Superior temporal gyrus (tissue), 1 donor: Measurements from ENCODE around the gene SORCS1.

Source experiments
- DNase-seq: peaks from one replicate; pipeline ENCODE4 v3.0.0-alpha.2; 2016; ENCODE audit errors: extremely low spot score

The SORCS1 gene

DNA sequence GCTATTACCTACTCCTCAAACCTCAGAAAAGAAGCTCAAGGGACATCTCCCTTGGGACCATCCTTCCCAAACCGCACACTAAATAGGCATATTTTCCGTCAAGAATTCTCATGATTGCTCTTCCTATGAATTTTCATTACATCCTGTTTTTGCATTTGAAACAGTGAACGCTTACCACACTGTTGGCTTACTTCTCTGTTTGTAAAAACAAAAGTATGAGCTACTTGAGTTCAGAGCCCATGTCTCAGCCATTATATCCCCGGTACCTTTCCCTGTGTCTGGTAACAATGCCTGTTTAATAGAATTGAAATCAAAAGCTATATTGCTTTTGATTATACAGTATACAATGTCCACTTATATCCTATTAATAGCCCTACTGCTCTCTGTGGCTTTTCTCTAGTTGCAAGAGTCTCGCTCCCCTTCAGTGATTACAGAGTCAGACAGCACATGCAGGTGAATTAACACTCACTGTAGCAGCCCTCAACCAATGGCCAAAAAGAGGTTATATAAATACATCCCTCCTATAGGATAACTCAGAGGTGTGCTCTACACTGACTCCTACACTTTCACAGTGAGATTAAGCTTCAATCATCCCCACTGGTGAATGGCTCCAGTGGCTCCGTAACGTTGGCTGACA is 264.4 kb downstream of the SORCS1 start:
- no peak for DNase-seq

DNA sequence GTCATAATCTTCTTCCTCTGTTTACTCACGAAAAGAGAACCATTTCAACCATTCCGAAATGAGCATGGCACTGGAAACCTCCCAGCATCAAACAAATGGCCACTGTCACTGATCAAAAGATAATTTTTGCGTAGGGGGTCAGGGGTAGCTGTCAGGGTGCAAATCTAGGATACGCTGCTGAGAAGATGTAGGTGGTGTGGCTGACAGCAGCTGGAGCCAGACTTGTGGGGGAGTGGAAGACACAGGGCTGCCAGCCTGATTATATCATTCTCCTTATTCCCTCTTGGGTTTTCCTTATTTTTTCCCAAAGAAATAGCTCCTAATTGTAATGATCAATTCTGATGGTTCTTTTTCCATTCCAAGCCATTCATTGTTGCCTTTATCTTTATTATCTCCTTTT is 266.1 kb downstream of the SORCS1 start:
- peak; percentile 32 for DNase-seq

DNA sequence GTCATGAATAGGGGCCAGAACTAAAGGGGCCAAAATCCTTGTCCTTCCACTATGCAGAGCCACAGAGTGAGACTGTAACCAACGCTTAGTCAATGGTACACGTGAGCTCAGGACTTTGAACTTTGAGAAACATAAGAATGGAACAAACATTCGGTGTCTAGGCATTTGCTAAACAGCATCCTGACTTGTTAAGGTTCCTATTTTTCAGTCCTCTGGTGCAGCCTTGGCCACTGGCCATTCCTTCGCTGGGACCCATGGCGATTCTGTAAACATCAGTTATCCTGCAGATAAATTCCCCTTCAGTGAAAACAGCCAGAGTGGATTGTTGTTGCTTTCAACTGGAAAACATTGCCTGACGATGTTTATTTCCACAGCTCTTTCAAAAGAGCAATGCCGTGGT is 266.8 kb downstream of the SORCS1 start:
- no peak for DNase-seq

DNA sequence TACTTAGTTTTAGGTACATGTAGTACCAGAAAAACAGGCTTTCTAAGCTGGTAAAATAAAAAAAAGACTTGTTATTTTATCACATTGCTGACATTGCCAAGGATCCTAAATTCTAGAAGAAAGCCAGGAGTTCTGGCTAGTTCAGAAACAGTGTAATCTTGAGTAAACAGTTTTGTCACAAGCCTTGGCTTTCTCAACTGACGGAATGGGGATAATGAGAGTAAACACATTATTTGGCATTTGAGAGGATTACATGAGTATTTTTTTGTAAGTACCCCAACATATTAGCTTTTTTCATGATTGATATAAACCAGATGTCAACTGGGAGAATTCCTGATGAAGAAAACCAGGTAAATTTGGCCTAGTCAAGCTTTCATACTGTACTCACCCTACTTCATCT is 269.8 kb downstream of the SORCS1 start:
- DNase-seq = no peak

DNA sequence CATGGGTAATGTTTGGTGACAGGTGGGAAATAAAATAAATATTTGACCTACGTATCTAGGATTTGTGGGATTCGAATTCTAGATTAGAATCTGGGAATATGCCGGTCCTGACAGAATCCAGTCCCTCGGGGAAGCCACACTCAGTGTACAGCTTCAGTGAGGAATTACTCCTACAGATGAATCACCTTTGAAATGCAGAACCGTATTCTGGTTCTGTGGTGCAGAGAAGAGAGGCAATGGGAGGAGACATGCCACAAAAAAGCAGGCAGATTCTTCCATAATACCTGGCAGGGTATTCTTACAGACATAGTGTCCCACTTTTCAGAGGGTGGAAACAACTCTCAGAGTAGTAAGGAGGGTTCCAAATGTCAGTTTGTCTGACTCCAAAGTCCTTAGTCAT is 286.9 kb downstream of the SORCS1 start:
- no peak for DNase-seq

DNA sequence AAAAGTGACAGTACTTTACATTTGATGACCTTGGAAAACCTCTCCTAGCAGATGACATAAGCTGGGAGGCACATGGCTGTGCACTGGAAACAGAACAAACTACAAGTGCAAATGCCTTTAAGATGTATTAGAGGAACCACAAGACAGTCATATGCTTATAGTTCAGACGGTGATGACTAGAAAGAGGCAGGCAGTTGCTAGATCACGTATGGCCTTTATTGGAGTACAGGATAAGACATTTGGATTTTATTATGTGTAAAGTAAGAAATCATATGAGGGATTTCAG is 290.0 kb downstream of the SORCS1 start:
- no peak for DNase-seq

DNA sequence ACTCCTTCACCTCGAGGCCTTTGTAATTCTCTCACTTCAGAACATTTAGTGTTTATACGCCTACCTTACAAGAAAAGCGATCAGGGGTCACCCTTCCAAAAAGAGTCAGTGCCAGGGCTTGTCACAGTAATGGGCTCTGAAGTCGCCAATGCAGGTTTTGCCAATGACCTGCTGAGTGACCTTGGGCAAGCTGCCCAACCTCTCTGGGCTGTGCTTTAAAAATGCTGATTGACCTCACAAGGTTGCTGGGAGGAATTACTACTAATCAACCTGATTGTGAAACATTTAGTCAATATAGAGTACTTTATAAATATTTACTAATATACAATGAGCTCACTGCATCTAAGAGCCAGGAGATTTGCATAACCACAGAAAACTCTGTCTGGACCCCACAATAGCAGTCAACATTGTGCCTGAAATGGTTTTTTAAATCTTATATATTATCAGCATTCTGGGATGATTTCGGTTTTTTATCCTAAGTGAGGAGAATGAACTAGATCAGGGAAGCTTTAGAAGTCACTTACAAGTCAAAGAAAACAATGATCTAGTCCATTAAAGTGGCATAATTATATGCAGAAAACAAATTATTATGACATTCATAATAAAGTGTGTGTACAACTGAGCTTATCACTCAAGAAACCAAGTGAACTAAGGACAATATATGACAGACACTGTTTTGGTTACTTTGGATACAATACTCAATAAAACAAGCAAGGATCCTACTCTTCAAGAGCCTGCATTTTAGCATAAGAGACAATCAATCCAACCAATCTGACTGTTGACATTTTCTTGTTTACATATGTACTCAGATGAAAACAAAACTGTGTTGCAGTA is 290.5 kb downstream of the SORCS1 start:
- no peak for DNase-seq

DNA sequence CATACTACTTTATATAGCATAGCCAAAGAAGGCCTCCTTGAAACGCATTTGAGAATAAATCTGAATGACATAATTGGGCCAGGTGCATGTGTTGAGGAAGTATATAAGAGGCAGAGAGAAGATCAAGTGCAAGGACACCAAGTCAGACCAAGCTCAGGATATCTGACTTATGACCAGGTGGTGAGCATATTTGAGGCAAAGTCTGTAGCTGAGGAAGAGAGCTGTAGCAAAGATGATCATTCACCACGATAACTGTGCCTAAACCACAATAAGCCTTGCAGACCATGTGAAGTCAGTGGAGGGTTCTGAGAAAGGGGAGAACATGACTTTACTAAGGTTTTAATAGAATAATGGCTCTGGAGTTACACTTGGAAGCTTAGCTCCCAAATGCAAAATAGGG is 292.3 kb downstream of the SORCS1 start:
- DNase-seq = no peak

DNA sequence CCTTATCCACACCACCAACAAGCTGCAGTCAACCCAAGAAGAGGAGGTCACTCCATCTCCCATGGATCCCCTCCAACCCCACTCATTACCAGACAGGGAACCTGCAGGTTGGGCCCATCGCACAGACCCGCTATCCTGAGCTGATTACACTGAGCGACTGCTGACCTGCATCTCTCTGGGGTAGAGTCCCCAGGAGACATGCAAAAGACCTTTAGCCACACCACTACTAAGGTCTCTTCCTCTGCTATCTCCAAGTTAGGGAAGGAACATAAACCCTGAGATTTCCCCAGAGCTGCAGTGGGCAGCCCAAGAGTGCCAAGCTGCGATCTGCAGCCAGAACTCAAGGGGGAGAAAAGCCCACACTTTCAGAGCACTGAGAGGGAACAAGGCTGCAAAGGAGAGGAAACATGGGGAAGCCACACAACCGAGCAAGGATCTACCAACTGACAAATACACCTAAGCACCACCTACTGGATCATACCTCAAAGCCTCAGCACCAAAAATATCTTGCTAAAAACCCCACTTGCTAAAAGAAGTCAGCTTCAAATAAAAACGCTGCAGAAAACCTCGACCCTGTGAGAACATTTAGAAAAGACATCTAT is 298.2 kb downstream of the SORCS1 start:
- no peak for DNase-seq

DNA sequence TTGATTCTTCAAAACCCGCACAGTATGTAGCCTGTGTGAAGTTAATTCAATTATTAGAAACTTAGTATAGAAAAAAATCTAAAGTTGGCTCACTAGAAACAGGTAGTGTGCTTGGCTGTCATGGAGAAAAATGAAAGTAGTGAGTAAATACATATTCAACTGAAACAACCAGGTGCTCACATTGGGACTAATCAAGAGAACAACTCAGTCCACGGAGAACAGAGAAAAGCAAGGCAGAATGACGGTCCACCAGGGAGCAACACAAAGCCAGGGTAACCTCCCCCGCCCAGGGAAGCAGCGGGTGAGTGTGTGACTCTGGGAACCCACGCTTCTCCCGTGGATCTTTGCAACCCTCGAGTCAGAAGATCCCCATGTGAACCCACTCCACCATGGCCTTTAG is 300.5 kb downstream of the SORCS1 start:
- no peak for DNase-seq

DNA sequence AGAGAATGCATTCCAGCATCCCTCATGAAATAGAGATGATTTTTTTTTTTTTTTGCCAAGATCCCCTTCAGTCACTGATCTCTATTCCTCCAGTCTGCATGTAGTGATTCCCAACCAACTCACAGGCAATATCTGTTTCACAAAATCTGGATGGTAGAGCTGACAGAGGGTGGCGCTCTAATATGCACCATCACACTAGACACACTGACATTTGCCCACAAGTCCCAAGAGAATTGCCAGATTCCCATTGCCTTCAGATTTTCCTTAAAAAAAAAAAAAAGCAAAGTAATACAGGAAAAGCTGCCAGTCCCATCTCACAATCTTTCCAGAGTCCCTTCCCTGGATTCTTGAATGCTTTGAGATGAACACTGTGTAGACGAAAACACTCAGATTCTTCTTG is 301.0 kb downstream of the SORCS1 start:
- DNase-seq = no peak

DNA sequence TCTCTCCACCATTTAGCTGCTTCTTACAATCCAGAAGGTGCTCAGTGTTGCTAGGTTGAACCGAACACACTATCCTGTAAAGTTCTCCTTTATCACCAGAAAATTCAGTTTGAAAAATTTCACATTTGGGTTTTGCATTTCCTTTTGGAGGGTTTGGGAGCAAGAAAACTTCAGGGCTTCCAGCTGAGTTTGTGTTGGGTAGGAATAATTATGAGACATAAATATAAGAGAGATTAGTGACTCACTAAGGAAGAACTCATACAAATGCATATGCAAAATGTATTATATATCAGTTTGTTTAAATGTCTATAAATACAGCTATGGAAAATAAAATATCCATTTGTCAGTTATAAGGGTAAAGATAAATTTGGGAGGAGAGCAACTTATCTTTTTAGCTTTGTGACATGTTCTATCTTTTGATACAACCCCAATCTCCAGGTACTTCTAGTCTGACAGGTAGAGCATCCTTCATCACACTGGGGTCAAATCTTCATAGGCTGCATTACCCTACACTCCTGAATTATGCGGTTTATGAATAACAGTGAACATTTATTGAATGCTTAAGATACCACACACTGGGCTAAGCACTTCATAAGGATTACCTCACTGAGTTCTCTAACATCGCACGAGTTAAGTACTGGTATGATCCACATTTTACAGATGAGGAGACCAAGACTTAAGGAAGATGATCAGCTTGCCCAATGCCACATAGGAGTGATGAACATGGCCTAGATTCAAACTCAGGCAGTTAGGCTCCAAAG is 304.4 kb downstream of the SORCS1 start:
- no peak for DNase-seq

DNA sequence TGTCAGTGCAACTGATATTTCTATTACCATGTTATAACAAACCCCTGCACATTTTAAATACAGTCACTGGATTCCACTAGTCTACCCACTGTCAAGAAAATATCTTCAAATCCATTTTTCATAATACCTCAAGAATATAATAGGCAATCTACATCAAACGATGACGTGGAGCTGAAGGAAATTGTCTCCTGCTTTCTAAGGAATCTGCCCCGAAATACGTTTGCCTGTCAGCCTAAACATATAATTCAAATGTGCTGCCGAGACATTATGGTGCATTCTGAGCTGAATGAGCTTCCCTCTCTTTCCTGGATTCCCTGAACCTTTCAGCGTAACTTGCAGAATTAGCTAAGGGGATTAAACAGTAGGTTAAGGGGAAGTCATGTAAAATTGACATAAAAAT is 306.8 kb downstream of the SORCS1 start:
- no peak for DNase-seq

DNA sequence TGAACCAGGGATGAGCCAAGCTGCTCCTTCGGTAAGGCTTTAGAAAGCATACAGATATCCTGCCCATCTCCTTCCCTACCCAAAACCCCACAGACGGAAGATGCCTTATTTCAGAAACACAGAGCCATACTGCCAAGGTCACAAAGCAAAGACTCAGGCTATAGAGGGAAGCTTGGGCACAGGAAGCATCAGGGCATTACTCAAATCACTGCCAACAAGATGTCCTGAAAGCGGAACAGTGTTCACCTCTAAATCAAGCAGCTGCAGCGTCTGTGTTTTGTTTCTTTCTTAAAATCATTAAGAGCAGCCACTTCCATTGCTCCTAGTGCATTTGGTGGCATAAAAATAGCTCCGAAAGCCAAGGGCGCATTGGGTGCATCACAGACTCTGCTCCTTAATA is 307.3 kb downstream of the SORCS1 start:
- no peak for DNase-seq

DNA sequence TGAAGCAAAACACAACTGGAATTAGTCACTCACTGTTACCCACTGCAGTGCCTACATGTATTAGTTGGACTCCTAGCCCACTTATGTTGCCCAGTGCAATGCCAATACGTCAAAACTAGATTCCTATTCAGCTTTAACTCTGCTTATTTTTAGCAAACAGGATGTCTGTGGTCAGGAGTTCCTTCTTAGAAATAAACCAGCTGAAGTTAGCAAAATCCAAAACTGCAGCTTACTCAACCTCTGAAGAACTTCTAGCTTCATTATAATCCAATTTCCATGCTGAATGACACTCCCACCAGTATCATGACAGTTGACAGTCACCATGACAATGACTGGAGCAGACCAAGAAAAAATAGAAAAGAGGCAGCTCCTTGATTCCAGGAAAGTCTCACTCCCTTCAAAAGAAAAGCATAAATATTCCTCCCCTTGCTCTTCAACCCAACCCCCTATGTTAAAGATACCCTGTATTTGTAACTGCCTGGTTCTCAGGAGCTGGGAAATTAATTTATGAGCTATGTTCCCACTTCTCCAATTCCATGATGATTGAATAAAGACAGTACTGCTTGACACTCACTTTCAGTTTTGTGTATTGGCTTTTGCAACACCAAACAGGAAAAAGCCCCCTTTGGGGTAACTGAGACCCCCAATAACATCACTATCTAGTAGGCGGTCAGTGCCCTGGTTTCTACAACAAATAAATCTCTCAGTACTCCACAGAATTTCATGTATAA is 327.4 kb downstream of the SORCS1 start:
- no peak for DNase-seq

DNA sequence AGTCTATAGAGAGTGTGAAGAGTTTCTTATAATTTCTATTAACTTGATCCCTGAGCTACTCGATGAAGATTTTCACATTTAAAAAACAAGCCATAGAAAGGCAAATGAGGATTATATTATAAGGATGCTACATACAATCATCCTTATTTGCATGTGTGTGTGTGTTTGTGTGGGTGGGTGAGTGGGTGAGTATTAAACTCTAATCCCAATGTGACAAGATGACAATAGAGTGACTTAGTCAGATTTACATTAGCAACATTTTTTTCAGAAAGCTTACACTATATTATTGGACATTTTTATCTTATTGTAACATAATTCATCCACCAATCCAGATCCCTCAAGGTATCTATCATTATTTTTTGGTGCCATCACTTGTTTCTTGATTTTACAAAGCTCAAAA is 331.7 kb downstream of the SORCS1 start:
- DNase-seq = no peak

DNA sequence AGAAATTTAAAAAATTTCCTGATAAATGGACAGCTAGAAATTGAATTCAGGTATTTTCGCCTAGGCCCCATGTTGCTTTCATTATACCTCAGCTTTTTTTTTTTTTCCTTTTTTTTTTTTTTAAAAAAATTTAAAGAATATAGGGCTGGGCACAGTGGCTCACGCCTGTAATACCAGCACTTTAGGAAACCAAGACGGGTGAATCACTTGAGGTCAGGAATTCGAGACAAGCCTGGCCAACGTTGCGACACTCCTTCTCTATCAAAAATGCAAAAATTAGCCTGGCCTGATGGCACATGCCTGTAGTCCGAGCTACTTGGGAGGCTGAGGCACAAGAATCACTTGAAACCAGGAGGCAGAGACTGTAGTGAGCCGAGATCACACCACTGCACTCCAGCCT is 334.0 kb downstream of the SORCS1 start:
- no peak for DNase-seq

DNA sequence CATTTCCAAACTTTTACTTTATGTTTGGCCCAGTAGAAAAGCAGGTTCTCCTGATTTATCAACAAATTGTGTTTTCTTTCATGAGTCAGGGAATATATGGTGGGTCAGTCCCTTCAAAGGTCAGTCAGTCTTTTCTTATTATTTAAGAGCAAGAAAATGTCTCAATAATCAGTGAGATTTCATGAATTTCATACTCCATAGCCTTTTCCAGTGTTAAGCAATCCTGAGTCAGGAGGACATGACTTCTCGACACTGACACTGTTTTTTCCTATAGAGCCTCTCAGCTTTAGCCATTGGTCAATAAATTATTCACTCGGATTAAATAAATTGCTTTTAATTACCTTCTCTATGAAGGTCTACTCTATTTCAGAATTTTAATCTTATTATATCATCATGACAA is 334.5 kb downstream of the SORCS1 start:
- DNase-seq = no peak

DNA sequence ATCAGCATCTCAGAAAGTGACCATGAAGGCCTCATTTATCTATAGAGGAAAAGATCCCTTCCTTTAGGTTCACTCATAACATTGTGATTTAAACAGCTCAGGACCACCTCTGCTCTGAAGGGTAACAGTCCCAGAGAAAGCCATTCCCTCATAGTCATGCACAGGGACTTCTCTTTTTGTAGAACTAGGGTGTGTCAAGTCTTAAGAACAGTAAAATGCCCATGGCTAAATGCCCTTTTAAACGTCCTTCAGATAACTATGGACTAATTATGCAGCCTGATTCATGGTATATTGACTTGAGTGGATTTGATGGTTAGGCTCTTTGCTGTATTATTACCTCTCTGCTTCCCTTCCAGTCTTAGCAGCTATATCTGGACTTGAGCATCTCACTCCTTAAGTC is 337.8 kb downstream of the SORCS1 start:
- no peak for DNase-seq

DNA sequence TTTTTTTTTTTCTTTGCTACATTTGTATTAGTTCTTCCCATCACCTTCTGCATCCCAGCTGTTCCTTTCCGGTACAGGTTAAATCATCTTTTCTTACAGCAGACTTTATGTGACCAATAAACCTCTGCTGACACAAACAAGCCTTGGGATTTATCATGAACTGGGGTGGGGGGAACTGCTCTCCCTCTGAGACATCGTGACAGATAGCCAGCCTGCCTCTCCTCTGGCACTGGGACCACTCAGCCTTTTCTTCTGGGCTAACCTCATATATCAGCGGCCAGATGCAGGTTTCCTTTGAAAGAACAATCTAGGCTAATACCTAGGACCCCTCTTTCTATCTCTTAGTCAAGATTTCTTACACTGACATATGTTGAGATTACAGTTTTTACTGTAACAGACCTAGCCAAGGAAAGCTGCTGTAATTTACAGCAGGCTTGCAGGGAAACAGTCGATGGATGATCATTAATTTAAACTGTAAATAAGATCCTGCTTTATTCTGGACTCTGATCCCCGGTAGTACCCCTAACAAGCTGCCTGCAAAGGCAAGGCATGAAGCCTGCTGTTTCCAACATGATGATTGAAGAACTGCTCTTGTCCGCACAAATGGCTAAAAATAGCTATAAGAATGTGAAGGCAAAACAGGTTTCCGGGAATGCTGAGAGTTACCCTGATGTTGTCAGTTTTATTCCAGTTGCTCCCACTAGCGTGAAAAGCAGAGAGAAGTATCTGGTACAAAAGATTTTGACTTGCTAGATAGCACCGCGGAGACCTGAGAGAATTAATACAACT is 338.7 kb downstream of the SORCS1 start:
- no peak for DNase-seq

DNA sequence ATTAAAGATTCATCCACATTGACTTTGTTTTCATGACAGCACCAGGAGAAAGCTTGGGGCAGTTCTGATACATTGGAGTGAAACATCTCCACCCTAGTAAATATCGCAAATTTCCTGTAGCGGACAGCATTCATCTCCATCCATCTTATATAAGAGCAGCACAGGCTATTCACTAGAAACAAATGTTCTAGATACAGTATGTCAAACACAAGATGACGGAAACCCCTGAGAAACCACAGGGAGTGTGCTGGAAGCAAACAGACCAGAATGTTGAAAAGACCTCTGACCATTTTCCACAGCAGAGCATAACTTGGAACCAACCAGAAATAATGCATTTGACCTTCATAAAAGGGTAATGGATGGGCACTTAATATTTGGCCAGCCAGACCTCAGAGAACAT is 343.9 kb downstream of the SORCS1 start:
- no peak for DNase-seq
